HG02610 (cell line): Measurements from ENCODE around the gene OLFML2B.
"Not testable (repeated sequence)": the region's sequence is repeated elsewhere in the genome, so short reads cannot be mapped to it uniquely, and the experiment has no call there.

Experiments used
- ATAC-seq: cut with Tn5 transposase; IDR thresholded peaks from one replicate; pipeline ENCODE4 v1.9.1; 2021; ENCODE audit warnings: mild to moderate bottlenecking, moderate library complexity; ENCODE audit not compliant: unreplicated experiment

The OLFML2B gene

GRCh38 chr1:162023547-162024501 is at the start of gene OLFML2B:
TSS of gene OLFML2B (minus strand) at chr1:162023869. CDS start at chr1:162023430, 439 bp downstream.
- peak; percentile 58 for ATAC-seq

GRCh38 chr1:162072740-162073139 is 49.1 kb upstream of the OLFML2B start:
- no peak for ATAC-seq

GRCh38 chr1:162070825-162071224 is 47.2 kb upstream of the OLFML2B start:
- no peak for ATAC-seq

- ATAC-seq, result no peak
Observed at GRCh38 chr1:162070094-162070748, 46.6 kb upstream of the OLFML2B start.

- peak; percentile 100 for ATAC-seq
Observed at GRCh38 chr1:162069334-162070093, 45.8 kb upstream of the OLFML2B start, which contains the start of gene NOS1AP. TSS of gene NOS1AP (plus strand) at chr1:162069691. CDS start at chr1:162070178, 487 bp downstream.

- no peak for ATAC-seq
Observed at GRCh38 chr1:162068301-162068700, 44.6 kb upstream of the OLFML2B start.

- ATAC-seq, result no peak
Observed at GRCh38 chr1:162067466-162067865, 43.8 kb upstream of the OLFML2B start.

- ATAC-seq, result not testable (repeated sequence)
Observed at GRCh38 chr1:162066836-162067235, 43.2 kb upstream of the OLFML2B start.

- no peak for ATAC-seq
Observed at GRCh38 chr1:162065016-162065415, 41.3 kb upstream of the OLFML2B start.

GRCh38 chr1:162062542-162063015 is 38.9 kb upstream of the OLFML2B start:
- ATAC-seq, result no peak

GRCh38 chr1:162060314-162060713 is 36.6 kb upstream of the OLFML2B start:
- no peak for ATAC-seq

GRCh38 chr1:162059721-162060120 is 36.1 kb upstream of the OLFML2B start:
- no peak for ATAC-seq

GRCh38 chr1:162056579-162056978 is 32.9 kb upstream of the OLFML2B start:
- no peak for ATAC-seq

- no peak for ATAC-seq
Observed at GRCh38 chr1:162056043-162056442, 32.4 kb upstream of the OLFML2B start.

- no peak for ATAC-seq
Observed at GRCh38 chr1:162055062-162055461, 31.4 kb upstream of the OLFML2B start.

- not testable (repeated sequence) for ATAC-seq
Observed at GRCh38 chr1:162053949-162054348, 30.3 kb upstream of the OLFML2B start.

- ATAC-seq, result no peak
Observed at GRCh38 chr1:162046921-162047320, 23.3 kb upstream of the OLFML2B start.

GRCh38 chr1:162042361-162042760 is 18.7 kb upstream of the OLFML2B start:
- no peak for ATAC-seq

- ATAC-seq, result no peak
Observed at GRCh38 chr1:162040657-162041056, 17.0 kb upstream of the OLFML2B start.

GRCh38 chr1:162040001-162040400 is 16.3 kb upstream of the OLFML2B start:
- no peak for ATAC-seq

GRCh38 chr1:162038624-162039023 is 15.0 kb upstream of the OLFML2B start:
- no peak for ATAC-seq
